Ishikawa (cell line): ENCODE measurements around the gene RFT1.

Experiments
- CEBPB ChIP-seq: IDR thresholded peaks from 2 replicates; pipeline ENCODE4 v1.6.1; 2012
- CREB1 ChIP-seq: IDR thresholded peaks from 2 replicates; pipeline ENCODE4 v1.6.1; 2012; ENCODE audit warnings: low read depth
- EGR1 ChIP-seq: IDR thresholded peaks from 2 replicates; pipeline ENCODE4 v1.6.1; 2012
- EP300 ChIP-seq: IDR thresholded peaks from 2 replicates; pipeline ENCODE4 v1.6.1; 2012; ENCODE audit warnings: borderline replicate concordance
- FOXM1 ChIP-seq: IDR thresholded peaks from 2 replicates; pipeline ENCODE4 v1.6.1; 2012; ENCODE audit warnings: low read depth, borderline replicate concordance
- MAX ChIP-seq: IDR thresholded peaks from 2 replicates; pipeline ENCODE4 v1.6.1; 2012
- NFIC ChIP-seq: IDR thresholded peaks from 2 replicates; pipeline ENCODE4 v1.6.1; 2012
- RAD21 ChIP-seq: IDR thresholded peaks from 2 replicates; pipeline ENCODE4 v1.6.1; 2012; ENCODE audit warnings: low read depth
- REST ChIP-seq: IDR thresholded peaks from 2 replicates; pipeline ENCODE4 v1.6.1; 2012; ENCODE audit warnings: low read depth, mild to moderate bottlenecking
- TAF1 ChIP-seq: IDR thresholded peaks from 2 replicates; pipeline ENCODE4 v1.6.1; 2012; ENCODE audit warnings: low read depth, mild to moderate bottlenecking
- TCF12 ChIP-seq: IDR thresholded peaks from 2 replicates; pipeline ENCODE4 v1.6.1; 2012; ENCODE audit warnings: low read depth
- TEAD4 ChIP-seq: IDR thresholded peaks from 2 replicates; pipeline ENCODE4 v1.6.1; 2012
- YY1 ChIP-seq: IDR thresholded peaks from 2 replicates; pipeline ENCODE4 v1.6.1; 2012; ENCODE audit warnings: low read depth
- ZBTB7A ChIP-seq: IDR thresholded peaks from 2 replicates; pipeline ENCODE4 v1.6.1; 2012; ENCODE audit warnings: low read depth

- no peak for TF ChIP-seq TAF1
- no peak for TF ChIP-seq EP300
- TF ChIP-seq MAX = no peak
- no peak for TF ChIP-seq NFIC
- no peak for TF ChIP-seq RAD21
- TF ChIP-seq CEBPB = no peak
- no peak for TF ChIP-seq CREB1
- no peak for TF ChIP-seq TEAD4
- no peak for TF ChIP-seq REST
- TF ChIP-seq FOXM1 = no peak
- no peak for TF ChIP-seq YY1
- no peak for TF ChIP-seq TCF12
- no peak for TF ChIP-seq EGR1
- TF ChIP-seq ZBTB7A = no peak
These were observed 861 bp upstream of the RFT1 start for GRCh38 chr3:53131096-53131495.
